SHP77 (cell line): Measurements from ENCODE around the gene PHETA2.
A peak's percentile ranks its signal among the peaks of the same experiment; 100 is the strongest.
"Not testable (repeated sequence)": the region's sequence is repeated elsewhere in the genome, so short reads cannot be mapped to it uniquely, and the experiment has no call there.

ENCODE experiments used
- DNase-seq, 2 experiments: peaks; one replicate each; lab custom pipeline; 2025; lab: John Stamatoyannopoulos, UW

PHETA2 gene

DNA sequence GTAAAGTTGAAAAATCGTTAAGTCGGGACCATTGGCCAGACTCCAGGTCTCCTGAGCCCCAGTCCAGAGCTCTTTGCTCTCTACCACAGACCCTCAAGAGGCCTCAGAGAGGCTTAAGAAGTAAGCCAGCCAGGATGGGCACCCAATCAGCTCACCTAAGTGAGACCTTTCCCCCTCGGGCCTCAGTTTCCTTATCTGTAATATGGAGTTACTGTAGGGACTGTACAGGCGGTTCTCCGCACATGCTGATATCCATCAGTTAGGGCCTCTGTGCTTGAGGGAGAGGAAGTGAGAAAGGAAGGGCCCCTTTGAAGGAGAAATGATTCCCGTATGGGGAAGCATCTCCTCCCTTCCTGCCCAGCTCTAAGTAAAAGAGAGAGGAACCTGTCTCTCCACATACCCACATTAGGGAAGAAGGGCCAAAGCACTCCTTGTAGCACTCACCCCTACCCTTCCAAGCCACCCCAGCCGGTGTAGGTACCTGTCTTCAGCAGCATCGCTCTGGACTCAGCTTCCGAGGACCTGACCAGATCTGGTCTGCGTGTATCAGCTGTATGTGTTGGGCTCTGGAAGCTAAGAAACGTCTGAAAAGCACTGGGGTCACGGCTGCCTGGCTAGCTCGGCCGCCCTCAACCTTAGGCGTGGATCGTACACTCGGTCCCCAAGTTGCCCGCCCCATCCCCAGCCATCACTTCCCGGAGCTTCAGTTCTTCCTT is 4.1 kb upstream of the PHETA2 start:
- DNase-seq = no peak

DNA sequence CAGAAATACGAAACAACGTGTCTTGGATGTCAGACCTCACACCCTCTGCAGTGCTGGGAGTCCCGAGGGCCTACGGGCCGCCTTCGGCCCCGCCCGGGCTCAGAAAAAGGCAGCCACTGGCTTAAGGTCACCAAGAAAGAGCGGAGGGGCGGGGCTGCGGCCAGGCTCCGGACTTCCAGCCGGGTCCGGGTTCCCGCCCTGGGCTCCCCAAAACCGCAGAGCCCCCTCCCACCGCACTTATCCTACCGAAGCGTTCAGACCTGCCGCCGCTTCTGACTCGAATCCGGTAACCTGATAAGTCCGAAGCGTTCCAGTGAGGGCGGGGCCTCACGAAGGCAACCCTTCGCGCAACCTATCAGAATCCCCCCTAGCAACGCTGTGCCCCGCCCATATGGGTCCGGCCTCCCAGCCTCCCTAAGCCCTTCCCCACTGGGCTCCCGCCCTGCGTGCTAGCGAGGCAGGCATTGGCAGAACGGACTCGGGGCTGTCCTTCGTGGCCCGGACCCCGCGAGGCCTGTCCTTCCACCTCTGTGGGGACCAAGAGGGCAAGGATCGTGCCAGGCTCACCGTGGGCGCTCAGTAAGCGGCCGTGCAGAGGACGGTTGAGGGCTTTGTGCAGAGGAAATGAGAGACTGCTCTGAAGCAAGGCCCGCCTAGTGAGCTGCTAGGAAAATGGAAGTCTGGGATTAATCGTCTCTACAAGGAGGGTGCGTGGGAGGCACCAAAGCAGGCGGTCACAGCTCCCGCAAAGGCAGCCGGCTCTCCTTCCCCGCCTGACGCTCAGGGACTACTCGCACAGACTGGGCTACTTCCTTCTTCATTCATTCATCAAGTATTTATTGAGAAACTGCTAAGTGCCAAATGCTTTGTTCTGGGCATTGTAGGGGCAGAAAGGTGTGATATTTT is 3.3 kb upstream of the PHETA2 start, which contains the start of gene NAGA:
TSS of gene NAGA (minus strand) at position 296 of the 906 bp plus-strand sequence. CDS start 515 bp downstream, outside the sequence.
- DNase-seq = peak; percentile 94 to 97

DNA sequence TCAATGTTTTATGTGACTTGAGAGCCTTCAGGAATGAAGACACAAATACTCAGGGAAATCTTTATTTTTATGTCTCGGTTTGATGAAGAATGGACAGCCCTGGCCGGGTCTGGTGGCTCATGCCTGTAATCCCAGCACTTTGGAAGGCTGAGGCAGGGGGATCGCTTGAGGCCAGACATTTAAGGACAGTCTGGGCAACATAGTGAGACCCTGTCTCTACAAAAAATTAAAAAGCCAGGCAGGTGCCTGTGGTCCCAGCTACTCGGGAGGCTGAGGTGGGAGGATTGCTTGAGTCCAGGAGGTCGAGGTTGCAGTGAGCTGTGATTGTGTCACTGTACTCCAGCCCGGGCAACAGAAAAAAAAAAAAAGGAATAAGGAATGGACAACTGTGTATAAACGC is 2.5 kb upstream of the PHETA2 start:
- DNase-seq = not testable (repeated sequence)

DNA sequence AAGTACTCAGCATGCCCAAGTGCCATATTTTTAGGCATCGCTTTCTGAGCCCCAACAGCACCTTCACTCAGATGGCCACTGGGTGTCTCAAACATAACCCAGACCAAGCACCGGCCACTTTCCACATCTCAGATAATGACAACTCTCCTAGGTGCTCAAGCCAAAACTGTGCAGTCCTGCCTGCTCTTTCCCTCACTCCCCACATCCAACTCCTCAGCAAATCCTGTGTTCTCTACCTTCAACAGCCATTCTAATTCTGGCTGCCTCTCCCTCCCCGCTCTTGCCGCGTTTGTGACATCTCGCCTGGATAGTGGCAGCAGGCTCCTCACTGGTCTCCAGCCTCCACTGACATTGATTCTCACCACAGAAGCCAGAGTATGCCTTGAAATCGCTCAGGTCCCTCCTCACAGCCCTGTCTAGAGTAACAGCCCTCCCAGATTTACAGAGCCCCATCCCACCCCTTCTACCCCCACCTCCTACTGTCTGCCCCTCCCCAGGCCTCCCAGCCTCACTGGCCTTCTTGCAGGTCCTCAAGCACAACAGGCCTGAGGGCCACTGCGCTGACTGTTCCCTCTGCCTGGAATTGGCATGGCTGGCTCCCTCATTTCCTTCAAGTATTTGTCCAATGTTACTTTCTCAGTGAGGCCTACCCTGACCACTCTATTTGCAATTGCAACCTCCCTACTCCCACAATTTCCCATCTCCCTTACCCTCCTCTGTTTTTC is 1.3 kb upstream of the PHETA2 start:
- DNase-seq = no peak

DNA sequence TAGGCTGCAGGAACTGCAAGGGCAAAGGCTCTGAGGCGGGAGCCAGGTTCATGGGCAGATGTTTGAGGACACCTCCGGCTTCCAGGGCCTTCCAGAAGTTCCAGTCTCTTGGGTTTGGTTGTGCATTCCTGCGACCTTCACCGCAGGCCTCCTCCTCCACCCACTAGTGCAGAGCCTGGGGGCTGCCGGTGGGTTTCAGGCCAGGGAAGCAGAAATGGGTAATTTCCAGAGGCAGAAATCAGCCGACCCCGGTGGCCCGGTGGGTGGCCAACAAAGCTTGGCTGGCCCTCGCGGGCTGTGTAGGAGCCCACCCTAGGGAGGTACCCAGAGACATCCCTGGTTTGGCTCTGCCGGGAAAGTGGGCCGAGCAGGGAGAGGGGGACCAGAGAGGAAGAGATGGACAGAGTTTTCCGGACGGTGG is 417 bp upstream of the PHETA2 start:
- DNase-seq = no peak

DNA sequence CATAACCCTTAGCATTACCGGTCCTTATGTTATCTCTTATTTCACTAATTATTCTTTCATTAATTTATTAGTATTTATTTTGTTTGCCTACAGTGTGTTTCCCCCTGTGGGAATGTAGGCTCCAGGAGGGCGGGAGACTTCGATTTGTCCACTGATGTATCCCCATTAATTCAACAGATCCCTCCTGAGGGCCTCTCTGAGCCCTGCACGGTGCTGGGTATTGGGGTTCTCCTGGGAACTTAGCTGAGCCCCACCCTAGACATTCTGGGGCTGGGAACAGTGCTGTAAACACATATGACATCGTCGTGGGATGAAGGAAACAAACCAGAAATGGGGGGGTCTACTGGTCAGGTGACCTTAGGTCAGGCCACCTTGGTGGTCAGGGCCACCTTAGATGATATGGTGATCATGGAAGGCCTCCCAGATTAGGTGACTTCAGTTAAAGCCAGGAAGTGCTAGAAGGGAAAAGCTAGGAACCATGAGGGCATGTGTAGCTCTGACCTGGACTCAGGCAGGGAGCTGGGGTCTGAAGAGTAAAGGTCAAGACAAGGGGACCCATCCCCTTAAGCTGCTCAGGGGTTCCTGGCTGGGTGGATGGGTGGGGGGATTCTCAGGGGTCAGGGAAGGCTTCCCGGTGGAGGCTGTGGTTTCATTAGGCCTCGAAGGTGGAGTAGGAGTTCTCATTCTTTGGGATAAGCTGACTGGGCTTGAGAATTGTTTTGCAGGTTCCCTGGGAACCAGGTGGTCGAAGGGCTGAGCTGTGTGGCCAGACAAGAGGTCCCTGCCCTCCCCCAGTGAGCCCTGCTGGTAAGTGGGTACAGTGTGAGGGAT is 1.0 kb downstream of the PHETA2 start:
- no peak for DNase-seq

DNA sequence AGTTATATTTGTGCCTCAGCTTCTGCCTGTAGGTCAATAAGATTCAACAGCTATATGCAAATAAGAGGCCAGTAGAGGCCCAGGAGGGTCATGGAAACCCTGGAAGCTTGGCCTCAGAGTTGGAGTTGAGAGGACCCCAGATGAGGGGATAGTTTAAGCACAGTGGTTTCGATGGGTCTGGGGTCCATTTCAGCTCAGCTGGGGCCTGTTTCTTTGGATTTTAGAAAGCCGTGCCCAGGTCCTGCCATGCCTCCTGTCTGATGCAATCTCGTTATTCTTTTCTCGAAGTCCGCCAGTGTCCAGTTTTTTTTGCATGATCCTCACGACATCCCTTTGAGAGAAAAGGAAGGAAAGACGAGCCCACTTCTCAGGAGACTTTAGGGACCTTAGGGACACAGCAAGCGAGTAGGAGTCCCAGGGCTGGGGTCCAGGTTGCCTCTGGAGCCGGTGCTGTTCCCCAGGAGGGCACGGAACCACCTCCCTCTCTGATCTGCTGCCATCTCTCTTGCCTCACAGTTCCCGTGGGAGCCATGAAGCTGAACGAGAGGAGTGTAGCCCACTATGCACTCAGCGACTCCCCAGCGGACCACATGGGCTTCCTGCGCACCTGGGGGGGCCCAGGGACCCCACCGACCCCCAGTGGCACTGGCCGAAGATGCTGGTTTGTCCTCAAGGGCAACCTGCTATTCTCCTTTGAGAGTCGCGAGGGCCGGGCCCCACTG is 2.9 kb downstream of the PHETA2 start:
- DNase-seq = no peak

DNA sequence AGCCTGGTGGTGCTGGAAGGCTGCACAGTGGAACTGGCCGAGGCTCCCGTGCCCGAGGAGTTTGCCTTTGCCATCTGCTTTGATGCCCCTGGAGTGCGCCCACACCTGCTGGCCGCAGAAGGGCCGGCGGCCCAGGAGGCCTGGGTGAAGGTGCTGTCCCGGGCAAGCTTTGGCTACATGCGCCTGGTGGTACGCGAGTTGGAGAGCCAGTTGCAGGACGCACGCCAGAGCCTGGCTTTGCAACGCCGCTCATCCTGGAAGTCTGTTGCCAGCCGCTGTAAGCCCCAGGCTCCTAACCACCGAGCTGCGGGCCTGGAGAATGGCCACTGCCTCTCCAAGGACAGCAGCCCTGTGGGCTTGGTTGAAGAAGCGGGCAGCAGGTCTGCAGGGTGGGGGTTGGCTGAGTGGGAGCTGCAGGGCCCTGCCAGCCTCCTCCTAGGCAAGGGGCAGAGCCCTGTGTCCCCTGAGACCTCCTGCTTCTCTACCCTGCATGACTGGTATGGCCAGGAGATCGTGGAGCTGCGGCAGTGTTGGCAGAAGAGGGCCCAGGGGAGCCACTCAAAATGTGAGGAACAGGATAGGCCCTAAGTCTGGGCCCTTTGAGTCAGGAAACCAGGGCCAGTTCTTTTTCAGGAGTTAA is 3.6 kb downstream of the PHETA2 start:
- DNase-seq = no peak

DNA sequence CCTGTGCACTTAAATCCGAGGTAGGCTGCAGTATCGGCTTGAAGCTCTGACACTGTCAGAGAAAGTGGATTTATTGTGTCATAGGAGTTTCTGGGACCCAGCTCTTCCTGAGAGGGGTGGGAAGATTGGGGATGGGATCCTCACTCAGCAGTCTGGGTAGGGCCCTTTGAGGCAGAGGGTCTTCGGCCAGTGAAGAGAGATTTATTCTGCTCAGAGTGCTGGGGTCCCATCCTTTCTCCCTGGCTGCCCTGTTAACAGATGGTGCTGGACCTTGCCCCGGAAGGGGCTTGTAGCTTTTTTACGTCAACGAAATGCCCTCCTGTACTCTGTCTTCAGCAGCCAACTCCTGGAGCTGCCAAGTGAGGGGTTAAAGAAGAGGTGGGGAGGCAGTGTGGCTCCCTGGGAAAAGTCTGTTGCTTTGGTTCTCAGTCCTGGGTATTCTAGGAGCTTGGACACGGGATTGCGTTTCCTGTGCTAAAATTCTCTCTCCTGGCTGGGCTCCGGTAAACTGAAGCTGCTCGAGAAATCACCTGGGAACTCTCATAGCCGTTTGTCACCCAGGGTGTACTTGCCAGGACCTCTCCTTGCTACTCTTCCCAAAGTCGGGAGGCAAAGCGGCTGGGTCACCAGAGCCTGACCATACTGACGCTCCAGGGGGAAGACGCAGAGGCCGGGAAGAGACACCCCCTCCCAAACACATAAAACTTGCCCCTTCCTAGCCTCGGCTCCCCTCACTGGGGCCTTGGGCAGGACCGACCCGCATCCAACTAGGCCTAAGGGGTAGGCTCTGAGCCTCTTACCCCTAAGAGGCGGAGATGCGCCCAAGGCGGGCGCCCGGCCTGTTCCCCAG is 4.6 kb downstream of the PHETA2 start:
- DNase-seq = peak in 1 of 2 experiments; percentile 41

DNA sequence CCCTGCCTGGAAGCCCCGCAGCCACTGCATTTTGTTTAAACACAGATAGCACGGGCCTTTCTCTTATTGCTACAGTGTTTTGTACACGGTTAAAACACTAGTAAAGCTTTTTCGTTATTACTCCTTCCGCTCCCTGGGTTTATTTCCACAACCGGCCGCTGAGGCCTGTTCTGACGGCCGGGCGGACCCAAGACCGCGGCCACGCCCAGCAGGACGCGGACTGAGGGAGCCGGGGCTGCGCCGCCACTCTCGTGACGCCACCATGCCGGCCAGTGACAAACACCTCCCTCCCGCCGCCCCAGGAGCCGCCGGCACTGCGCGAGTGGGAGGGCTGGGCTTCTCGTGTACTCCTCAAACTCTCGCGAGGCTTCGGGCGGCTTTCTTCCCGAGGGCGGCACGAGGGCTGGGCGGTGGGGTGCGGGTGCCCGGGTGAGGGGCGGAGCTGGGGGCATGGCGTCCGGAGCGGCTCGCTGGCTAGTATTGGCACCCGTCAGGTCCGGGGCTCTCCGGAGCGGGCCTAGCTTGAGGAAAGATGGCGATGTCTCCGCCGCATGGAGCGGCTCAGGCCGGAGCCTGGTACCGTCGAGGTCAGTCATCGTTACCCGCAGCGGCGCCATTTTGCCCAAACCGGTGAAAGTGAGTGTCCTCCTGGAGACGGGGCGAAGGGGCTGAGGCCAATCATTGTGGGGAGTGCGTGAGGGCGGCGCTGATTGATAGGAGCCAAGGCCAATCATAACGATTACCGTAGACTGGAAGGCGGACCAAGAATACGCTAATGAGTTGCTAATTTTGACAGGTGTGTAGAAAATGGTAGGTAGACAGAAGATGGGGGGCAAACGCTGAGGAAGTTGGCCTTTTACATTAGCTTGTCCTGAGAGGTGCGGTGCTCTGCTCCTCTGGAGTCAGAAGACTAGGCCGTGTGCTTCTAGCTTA is 5.5 kb downstream of the PHETA2 start, which contains the start of gene SMDT1:
TSS of gene SMDT1 (plus strand) at position 382 of the 933 bp plus-strand sequence. CDS start at position 451, 69 bp downstream.
- DNase-seq = peak; percentile 96 to 99

DNA sequence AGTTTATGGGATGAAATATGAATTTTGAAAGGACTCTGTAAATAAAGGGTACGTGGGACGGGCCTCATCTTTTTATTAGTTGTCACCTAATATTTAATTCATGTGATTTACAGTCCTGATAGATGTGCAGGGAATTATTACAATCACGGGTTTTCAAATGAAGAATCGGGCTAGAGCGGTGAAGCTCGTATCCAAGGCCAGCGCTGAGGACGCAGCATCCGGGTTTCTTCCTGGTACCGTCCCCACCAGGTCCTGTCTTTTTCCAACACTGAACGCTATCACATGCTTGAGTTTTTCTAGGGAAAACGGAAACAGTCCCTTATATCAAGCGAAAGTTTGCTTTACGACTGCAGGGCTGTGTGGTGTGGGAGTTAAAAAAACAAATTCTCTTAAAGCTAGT is 6.2 kb downstream of the PHETA2 start:
- peak; percentile 13 to 31 for DNase-seq

DNA sequence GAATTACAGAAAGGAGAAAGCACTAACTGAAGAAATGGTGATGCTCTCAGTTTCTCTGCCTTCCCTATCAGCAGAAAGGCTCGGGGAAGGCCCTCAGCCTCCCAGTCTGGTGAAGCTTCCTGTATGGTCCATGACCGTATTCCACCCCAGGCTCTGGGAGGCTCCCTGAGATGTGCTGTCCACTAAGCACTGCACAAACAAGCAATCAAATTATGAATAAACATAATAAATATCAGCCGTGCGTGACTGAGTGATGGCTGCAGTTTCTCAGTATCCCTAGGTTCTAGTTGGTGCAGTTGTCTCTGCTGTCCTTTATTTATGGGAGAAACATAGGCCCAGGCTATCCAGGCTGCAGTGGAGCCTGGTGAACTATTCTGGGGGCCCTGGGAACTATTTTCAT is 9.1 kb downstream of the PHETA2 start:
- no peak for DNase-seq

DNA sequence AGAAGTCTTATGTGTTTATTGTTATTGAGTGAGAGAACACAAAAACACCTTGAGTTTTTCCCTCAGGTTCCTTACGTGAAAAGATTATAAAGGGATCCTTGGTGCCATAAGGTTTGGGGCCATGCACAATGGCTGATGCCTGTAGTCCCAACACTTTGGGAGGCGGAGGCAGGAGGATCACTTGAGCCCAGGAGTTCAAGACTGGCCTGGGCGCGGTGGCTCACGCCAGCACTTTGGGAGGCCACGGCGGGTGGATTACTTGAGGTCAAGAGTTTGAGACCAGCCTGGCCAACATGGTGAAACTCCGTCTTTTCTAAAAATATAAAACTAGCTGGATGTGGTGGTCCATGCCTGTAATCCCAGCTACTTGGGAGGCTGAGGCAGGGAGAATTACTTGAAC is 10.8 kb downstream of the PHETA2 start:
- no peak for DNase-seq

DNA sequence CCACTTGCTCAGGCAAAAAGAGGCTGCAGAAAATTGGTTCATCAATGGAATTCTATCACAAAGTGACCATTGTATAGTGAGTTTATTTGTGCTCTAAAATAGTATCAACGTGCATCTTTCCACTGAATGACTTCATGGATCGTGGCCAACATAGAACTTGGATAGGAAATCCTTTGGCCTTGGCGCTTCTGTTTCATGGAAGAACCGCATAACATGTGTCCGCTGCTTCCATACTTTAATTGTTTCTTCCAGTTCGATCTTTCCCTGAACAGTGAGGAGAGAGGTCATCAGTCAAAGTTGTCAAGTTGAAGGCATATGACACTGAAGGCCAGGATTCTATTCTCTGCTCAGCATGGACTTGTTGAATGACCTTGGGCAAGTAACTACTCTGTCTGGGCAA is 12.0 kb downstream of the PHETA2 start:
- no peak for DNase-seq

DNA sequence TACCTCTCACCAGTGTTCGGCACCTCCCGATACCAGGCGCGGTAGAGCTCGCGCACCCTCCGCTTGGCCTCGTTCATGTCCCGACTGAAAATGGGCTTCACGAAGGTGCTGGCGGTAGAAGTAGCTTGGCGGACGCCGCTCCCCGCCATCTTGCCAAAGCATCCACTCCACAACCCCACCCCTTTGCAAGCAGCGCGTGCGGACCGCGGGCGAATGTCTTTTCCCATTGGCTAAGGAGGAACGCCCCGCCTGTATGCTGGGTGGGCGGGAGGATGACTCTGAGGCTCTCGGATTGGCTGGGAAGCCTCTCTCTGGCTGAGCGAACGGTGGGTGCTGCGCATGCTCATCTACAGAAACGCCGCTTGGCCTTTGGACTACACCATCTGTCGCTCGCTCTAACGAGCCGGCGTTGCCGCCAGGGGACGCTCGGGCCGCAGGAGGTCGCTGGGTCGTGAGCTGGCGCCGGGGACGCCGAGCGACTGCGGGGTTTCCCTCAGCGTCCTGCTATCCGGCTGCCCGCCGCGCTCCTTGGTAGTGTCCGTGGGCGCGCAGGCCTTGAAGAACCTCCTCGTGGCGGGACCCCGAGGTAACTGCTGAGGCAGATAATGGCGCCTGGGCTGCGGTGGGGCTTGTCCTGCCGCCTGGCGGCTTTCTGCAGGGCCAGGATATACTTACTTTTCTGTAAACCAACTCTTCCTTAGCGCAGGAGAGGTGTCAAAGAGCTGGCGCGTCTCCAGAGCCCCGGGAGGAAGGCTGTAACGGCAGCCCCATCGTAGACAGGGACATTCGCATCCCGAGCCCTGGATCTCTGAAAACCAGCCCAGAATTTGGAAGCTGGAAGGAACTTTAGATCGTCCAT is 16.8 kb downstream of the PHETA2 start, which contains the start of gene NDUFA6:
TSS of gene NDUFA6 (minus strand) at position 177 of the 859 bp plus-strand sequence. CDS start at position 149, 28 bp downstream.
- DNase-seq = peak; percentile 98

DNA sequence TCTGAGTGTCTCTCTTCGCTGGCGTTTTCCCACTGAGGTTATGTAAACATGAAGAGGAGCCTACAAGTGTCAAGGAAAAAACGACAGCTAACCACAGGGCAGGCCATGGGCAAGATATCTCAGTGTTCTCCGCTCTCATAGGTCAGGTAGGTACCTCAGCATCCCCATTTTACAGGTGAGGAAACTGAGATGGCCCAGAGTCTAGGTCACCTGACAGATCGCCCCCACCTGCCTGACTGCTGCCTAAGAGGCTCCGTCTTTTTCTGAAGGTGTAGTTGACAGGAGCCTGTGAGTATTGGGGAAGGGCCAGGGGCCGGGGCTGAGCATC is 17.4 kb downstream of the PHETA2 start:
- DNase-seq = no peak

DNA sequence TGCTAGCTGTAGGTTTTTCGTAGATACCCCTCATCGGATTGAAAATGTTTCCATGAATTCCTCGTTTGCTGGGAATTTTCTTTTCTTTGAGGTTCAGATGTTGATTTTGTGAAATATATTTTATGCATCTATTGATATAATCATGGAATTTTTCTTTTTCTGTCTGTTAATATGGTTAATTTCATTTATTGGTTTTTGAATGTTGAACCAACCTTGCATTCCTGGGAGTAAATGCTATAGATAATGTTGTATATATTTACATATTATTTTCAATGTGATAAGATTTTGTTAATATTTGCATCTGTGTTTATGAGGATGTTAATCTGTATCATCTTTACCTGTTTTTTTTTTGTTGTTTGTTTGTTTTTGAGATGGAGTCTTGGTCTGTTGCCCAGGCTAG is 27.2 kb downstream of the PHETA2 start:
- DNase-seq = no peak
